ENCODE measurements around the gene ACIN1.

The ACIN1 gene

DNA sequence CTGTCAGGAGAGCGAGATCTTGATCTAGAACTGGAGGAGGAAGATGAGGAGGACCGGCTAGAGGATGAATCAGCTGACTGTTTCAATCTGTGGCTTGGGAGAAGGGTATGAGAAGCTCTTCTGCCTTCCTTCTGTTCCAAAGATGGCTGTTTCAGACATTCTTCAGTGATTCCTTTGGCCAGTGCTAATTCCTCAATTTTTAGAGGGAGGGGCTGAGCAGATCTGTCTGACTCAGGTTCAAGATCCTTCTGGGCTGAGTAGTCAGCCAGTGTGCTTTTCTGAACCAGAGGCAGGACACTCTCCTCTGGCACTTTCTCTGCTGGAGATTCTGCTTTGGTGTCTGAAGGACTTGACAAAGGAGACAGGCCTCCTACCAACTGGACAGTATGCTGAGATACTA, 15.2 kb downstream of the ACIN1 start:
- no peak for DNase-seq

DNA sequence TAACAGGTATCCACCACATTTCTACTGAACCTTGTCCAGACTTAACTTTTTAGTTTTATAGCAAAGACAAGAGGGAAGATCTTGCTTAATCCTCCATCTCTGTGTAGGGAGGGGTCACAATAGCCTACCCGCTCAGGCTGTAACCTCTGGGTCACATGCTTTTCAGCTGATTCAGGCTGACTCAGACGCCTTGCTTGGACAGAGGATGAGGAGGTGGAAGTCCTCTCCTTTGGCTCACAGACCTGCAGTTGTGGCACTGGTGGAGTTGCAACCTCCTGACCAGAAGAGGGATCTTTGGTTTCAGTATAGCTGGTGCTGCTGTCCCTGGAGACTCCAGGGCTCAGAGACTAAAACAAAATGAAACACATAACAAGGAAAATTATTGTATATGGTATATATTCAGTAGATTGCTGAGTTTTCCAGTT, 16.2 kb downstream of the ACIN1 start:
- no peak for DNase-seq

DNA sequence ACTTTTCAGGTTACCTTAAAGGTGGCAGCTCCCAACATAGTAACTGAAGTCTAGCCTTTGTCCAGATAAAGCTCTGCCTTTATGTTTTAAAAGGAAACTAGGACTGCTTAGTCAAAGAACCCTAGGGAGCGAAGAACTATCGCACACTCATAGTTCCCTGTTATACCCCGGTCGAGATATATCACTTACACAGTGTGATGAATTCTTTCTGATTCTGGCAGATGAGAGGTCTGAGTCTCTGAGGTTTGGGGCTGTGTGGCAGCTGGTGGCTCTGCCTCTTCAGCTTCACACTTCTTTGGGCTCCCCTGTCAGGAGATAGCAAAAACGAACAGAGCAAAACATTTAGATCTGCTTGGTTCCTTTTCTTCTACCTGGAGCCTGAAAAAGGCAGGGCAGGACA, 17.0 kb downstream of the ACIN1 start:
- no peak for DNase-seq

DNA sequence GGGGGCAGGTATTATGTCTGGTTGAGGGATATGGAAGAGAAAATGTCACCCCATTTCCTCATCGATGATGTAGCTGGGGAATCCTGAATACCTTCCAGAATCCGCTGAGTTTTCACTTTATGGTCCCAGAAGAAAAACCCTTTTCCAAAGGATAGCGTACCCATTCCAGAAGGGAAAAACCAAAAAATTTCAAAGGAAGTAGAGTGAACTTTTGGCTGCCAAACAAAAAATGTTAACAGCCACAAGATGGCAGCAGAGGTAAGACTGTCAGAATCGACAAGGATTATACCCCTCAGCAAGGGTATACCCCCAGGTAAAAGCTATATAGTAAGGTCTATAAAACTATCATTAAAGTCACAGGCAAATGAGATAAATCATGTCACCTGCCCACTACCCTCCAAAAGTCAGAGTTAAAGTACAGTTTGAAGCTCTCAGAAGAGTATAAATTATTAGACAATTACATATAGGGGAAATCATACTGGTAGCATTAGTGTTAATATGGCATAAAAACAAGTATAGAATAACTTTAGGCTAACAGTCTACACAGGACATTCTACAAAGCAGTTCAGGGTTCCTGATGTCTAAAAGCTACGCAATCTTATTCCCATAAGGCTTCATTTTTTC, 18.0 kb downstream of the ACIN1 start:
- no peak for DNase-seq

DNA sequence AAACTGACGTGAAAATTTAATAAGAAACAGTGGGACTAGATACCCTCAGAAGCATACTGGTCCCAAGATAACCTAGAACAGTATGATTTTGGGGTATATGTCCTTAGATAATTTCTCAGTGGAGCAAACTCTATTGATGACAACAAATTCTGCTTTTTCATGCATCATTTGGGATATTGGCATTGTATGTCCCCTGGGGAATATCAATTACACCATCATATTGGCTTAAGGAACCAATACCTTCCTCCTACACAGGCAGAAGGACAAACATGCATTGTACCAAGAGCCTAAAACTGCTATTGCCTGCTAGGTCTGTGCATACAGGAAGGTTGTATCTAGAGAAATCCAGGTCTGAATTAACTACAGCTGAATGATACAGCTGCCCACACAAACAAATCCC, 20.0 kb downstream of the ACIN1 start:
- no peak for DNase-seq

DNA sequence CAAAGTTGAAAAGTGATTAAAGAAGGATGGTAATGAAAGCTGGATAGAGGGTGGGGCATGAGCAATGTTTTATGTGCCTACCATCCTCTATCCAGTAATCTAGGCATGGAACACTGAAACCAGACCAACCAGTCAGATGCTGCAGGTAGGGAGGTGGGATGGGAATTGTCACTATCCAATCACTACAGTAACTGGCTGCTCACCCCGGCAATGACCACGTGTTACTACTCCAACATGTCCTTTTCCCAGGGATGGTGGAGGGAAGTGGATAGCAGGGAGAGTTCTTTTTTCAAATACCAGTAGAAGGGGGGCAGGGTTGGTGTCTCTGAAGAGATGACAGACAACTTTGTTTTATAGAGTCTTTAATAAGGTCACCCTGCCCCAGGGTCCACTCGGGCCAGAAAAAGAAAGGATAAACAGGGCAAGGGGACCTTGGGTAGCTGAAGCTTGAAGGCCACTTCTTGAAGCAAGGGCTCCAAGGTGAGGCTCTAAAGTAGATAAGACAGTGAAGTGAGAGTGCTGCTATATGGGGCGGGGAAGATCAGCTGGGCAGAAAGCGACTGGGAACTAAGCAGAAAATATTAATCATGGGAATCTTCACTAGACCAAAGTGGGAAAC, 22.9 kb downstream of the ACIN1 start:
- DNase-seq, result no peak

DNA sequence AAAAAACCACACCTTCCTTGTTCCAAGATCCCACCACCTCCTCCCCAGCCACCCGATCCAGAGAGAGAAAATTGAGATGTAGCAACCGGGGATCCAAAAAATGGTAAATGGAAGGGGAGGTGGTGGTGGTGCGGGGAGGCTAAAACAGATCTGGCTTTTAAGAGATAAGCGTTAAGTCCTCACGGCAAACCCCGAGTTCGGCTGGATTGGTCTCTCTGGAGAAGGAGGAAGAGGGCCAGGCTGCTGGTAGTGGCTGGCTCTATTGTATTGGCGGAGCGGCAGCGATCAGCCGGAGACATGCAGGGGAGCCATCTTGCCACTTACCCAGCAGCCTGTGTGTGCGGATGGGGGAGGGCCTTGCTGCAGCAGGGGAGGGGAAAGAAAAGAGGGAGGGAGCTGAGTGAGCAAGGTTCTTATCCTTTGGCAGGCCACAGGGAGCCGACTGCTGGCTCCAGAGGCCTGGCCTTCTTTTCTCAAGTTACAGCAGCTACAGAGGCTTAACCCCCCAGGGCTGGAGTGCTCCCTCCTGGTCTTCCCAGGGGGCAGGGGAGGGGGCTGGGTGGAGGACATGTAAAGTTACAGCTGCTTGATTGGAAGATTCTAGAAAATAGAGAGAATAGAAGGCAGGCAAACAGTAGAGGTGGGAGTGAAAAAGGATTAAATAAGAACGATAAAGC, 23.6 kb downstream of the ACIN1 start:
- no peak for DNase-seq

DNA sequence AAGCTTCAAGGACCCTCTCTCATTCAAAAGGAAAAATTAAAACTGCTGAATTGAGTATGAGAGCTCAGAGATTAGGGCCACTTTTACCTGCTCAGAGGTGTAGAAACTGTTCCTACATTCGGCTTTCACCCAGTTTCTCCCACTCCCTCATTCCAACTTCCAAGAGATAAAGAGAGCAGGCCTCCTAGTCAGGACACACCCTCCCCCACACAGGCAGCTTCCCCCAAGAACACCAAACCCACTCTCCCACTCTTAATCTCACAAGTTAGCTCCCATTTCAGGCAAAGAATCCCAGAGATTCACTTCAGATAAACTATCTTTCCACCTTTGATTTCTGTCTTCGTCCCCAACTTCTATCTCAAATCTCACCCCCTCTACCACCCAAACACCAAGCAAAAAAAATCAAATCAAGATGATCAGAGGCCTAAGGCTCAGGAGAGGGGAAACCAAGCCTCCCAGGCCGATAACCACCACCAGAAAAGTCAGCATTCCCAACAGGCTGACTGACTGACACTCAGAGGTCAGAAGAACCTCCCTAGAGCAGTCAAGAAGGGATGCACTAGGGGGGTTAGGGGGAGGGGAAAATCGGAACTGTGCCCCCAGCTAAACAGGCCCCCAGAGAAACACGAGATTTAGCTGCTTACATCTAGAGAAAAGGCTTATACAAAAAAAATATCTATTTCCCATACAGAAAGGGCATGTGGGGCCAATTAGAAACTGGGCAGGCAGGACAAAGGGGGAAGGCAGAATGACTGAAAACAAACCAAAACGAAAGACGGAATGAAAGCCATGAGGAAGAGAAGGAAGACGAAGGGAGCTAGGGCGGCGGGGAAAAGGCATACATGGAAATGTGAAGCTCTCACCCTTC, 24.4 kb downstream of the ACIN1 start:
- DNase-seq, result no peak

DNA sequence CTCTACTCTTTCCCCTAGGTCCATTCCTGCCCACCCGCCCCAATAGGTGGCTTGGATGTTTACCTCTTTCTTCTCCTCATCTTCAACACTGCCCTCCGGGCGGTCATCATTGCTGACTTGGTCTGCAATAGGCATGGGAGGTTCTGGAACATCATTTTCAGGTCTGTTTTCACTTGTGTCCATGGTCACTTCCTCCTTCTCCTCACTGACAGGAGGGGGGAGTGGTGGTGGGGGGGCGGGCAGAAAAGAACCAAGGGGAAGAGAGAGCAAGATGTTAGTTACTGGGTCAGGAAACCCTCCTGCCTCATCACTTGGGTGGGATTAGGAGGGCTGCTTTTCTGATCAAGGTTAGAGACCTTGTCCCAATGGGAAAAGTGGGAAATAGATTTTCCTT, 25.5 kb downstream of the ACIN1 start:
- no peak for DNase-seq

DNA sequence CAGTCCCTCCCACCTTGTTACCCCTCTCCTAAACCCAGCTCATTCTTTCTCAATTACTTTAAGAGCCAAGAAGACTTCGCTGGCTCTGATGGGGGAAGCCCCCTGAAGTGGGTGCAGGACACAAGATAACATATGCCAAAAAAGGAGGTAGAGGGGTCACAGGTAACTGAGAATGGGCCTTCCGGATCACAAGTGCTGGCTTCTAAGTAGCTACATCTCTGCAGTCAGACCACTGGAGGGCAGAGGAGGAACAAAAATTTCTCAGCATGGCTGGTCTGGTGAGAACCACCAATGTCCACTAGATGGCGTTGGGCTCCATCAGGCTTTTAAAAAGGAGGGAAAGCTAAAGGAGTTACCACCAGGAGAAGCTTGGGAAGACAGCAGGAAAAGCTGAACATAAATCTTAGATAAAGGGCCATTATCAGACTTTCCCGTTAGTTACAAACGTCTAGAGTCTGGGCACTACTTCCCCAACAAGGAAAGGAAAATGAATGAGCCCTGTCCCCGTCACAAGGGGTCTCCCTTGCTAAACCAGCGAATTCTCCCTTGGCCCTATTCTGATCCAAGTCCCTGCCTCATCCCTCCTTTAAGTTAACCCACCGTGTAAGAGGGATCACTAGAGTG, 26.0 kb downstream of the ACIN1 start:
- no peak for DNase-seq

DNA sequence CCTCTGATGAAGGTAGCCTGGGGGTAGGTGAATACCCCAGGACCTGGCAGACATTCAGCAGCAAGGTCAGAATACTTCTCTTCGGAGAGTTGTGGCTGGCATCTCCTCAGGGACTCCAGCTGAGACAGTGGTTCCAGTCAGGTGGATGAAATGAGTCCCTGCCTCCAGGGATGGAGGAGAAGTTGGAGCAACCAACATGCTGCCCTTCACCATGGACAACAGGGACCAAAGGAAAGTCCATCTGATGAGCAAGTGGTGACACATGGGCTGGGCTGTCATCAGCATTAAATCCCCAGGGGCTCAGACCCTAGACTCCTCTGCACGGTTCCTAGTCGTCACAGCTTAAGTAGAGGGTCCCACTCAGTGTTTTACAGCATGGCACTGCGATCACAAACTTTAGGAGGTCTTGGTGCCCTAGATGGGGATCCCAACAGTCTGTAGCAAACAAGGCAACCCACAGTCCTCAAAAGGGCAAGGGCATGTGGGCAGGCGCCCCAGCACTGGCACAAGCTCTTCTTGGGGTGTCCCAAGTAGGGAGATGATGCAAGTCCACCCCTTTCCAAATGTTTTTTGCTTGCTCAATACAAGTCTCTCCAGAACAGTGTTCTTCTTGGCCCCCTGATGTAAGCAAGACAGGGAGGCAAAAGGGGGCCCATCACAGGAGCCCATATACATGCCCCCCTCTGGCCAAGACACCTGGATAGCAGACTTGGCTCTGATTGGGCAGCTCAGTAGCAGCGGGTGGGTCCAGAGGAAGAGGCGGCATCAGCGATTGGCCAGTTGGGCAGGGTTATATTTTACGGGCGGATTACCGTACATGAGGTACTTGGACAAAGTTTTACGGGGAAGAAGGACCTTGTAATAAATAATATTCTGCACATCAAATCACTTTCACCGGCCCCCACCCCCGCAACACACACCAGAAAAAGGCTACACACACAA, 26.8 kb downstream of the ACIN1 start:
- no peak for DNase-seq

DNA sequence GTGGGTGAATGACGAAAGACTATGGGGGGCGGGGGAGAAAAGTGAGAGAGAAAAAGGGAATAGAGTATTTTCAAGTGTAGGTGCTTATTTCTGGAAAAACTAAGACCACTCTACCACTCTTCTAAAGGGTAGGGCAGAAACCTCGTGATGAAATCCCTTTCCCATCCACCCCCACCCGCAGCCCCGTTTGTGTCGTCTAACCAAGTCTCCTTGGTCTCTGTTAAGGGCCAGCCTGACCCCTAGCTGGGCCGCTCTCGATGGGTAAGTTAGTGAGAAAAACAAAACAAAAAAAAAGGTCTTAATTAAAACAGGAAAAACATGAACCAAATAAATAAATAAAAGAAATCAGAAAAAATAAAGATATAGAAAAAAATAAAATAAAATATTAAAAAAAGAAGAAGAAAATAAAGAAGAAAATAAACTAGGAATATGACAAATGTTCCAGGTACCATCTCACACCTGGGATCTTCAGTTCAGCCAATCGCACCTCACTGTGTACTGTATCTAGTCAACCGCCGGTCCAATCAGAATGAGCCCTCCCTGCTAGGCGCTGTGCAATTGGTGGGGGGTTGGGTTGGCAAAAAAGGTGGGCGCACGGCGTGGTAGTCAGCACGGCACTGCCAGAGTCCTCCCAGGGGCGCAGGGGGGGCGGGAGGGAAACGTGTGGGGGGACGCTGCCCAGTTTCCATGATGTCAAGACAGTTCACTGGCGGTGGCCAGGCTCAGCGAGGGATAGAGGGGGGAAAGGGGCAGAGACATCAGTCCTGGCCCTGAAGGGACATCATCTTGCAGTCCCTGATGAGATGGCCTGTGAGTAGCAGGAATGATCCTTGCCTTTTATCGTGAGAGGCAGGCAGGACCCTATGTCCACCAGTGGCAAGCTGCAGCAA, 27.8 kb downstream of the ACIN1 start:
- no peak for DNase-seq

DNA sequence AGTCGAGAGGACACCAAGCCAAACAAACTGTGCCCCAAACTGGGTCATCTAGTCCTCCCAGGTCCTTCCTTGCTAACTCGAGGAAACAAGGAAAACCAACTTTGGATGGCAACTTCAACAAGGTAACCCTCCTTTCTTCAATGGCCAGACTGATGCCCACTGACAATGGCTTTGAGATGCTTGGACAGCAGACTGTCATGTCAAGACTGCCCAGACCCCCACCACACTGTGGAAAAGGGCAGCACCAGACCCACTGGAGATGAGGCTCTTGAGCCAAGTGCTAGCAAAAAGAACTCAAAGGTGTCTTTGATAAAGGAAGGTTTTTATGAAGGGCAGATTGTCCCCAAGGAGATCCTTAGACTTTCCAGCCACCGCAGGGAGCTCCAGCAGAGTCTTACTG, 28.6 kb downstream of the ACIN1 start:
- DNase-seq, result no peak

DNA sequence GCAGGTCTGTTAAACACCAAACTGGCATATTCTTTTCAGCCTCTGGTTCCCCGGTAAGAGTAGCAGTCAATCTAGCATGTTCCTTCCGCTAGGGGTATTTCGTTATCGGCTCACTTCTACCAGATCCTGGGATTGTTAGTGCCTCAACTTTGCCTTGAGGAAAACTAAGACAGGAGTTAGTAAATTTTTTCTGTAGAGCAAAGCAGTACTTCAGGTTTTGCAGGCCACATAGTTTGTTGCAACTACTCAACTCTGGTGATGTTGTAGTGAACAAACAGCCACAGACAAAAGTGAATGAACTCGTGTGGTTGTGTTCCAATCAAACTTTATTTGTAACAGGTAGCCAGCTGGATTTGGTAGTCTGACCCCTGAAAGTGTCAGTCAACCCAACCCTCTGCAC, 31.3 kb downstream of the ACIN1 start:
- DNase-seq, result no peak

DNA sequence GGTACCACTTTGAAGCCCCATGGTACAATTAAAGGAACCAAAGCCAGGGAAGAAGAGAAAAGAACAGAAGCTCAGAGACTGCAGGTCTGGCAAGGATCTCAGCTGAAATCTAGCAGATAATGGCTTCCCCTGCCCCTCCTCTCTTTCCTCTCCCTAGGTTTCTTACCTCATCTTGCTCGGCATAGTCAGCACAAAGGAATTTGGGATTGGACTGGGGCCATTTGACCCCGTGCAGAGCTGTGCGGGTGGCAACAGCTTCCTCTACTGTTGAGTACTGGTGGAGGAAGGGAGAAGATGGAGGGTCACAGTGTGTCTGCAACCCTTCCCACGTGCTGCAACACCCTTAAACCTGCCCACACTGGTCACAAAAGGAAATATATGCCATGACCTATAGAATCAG, 32.9 kb downstream of the ACIN1 start:
- no peak for DNase-seq

DNA sequence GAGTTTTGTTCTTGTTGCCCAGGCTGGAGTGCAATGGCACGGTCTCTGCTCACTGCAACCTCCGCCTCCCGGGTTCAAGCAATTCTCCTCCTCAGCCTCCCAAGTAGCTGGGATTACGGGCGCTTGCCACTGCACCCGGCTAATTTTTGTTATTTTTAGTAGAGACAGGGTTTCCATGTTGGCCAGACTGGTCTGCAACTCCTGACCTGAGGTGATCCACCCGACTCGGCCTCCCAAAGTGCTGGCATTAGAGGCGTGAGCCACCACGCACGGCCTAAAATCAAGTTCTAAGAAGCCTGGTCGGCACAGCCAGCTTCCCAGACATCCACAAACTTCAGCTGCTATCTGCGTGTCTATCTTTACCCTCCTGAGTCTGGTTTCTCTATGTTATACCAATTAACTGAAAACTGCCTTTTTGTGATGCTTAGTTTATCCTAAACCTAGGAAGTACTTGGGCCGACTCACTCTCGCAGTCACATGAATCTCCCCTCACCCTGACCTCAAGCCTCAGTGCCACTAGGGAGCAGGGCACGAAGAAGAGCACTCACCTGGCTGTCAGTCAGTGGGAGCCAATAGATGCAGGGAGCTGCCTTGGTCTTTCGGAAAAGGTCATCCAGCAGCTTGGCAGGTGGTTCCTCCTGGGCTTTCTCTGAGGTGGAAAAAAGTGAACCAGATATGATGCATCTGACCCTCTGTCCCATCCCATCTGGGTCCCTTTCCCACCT, 34.2 kb downstream of the ACIN1 start:
- no peak for DNase-seq

DNA sequence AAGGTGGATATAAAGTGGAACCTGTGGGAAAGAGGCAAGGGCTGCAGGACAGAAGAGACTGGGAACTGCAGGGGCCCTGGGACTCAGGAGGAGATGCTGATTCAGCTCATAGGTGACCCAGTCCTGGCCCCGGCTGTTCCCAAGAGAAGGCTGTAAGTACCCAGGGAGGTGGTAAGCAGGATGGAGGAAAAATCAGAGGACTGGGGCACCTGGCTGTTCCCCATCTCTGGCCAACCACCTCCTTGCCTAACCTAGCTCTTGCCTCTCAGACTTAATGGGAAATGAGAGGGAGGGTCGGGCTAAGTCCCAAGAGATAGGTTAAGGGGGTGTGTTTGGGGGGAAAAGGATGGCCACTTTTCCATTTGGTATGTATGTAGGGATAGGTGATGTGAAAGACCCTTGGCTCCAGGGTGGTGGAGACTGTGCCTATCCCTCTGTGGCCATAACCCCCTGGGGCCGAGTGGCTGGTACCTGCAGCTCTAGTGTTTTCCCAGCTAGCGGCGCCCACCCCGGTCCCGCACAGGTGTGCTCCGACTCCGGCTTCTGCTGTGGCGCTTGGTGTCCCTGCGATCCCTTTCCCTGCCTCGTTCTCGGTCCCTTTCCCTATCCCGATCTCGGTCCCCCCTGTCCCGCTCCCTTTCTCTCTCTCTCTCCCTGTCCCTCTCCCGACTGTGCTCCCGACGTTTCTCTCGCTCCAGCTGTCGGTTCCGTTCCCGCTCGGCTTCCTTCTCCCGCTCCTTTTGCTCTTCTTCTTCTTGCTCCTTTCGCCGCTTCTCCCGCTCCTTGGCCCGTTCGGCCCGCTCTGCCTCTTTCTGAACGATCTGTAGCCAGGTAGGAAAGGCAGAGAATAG, 36.1 kb downstream of the ACIN1 start:
- no peak for DNase-seq

DNA sequence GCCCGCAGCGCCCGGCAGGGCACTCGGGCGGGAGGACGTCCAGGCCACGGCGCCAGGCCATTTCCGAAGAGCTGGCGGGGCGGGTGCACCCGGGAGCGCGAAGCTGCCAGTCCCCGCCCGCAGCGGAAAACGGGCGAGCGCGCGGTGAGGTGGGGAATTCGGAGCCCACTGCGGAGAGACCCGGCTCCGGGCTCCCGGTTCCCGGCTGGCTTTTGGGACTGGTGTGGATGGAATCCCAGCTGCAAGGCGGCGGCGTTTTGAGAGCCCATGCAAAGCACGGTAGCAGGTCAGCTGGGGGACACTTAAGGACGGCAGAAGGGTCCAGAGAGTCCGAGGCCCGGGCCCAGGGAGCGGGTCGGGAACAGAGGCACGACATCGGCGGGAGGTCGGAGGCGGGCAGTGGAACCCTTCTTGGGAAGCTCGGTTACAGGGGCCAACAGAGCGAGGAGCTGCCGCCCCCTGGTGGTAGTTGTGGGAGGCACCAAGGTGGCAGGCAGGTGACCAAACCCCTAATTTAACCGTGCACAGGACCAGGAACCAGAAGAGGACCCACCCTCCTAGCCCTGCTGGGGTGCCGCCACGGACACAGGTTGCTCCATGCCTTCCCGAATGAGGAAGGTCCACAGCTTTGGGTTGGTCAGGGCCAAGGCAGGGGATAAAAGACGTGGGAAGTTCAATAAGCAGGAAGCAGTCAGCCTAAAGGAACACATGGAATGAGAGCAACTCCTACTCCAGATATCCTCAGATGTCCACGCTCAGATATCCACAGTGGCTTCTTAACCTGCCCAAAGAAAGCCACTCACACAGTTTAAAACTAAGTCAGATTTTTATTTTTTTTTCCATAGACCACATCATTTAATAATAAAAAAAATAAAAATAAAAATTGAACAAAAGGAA, 36.9 kb downstream of the ACIN1 start:
- no peak for DNase-seq
